T-helper 17 cell (primary cell): ENCODE data around the gene CROCC2. TPM values are rescaled to one million over a fixed set of nuclear protein-coding genes. Genes with fewer than 3 reads are reported as not detected.

Experiments
- ATAC-seq: fragments of 150-1000 bp; cut with Tn5 transposase; 2 replicates; pipeline ENCODE4 v1.10.0; 2021; ENCODE audit warnings: mild to moderate bottlenecking, moderate library complexity
- DNase-seq, 3 donors: peaks; one replicate each; pipeline versions ENCODE4 v3.0.0 to v3.0.0-alpha.2; 2020 to 2021
- H3K9me3 ChIP-seq: one replicate; pipeline ENCODE4 v1.7.0; 2013; ENCODE audit warnings: low read length, mild to moderate bottlenecking; ENCODE audit not compliant: control insufficient read depth, poor library complexity, severe bottlenecking
- H3K27ac Mint-ChIP-seq: one replicate; pipeline ENCODE4 v1.8.0; 2022; ENCODE audit warnings: mild to moderate bottlenecking, moderate library complexity, mixed read lengths
- H3K27me3 Mint-ChIP-seq: one replicate; pipeline ENCODE4 v1.8.0; 2022; ENCODE audit warnings: mixed read lengths
- H3K36me3 Mint-ChIP-seq: one replicate; pipeline ENCODE4 v1.8.0; 2022; ENCODE audit warnings: low read depth, mixed read lengths
- H3K4me1 Mint-ChIP-seq: one replicate; pipeline ENCODE4 v1.8.0; 2022; ENCODE audit warnings: mild to moderate bottlenecking, mixed read lengths
- H3K4me3 Mint-ChIP-seq: one replicate; pipeline ENCODE4 v1.8.0; 2022; ENCODE audit warnings: mild to moderate bottlenecking, moderate library complexity, mixed read lengths
- total RNA-seq, 4 donors: library from RNA in 2 of 4; stranded (reverse) in 2 of 4; gene quantifications; one replicate each; pipeline ENCODE4 v1.2.3 and lab custom pipeline; 2022 to 2026

CROCC2 gene
- total RNA-seq, 2 donors from 2014 or later, result not detected

DNA sequence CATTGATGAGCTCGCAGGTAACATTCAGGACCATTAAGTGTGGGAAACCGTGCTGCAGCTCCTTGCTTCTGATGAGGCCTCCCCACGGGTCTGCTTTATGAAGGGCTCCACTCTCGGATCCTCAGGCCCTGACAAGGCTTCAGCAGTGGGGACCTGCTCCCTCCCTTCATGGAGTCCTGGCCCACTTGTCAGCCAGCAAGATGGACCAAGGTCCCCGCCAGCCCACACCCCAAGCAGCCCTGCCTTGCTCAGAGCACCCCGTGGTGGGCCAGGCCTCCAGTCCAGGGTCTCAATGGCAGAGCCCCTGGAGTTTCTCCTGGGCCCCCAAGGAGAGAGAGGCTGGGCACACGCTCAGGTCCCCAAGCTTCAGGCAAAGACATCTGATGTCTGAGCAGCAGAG lies 41.5 kb downstream of the CROCC2 start:
- Mint-ChIP-seq H3K4me1 (peaks cover 4% of the 10 kb centered on the region), H3K4me3 (no peak overlapping the region), H3K36me3 (peaks cover 2% of the 10 kb centered on the region), H3K27me3 (peaks cover 8% of the 10 kb centered on the region), H3K27ac (no peak overlapping the region)
- no peaks in the 10 kb centered on the region for H3K9me3 ChIP-seq
- peak in 1 of 3 donors; percentile 3 for DNase-seq
- no peak for ATAC-seq

DNA sequence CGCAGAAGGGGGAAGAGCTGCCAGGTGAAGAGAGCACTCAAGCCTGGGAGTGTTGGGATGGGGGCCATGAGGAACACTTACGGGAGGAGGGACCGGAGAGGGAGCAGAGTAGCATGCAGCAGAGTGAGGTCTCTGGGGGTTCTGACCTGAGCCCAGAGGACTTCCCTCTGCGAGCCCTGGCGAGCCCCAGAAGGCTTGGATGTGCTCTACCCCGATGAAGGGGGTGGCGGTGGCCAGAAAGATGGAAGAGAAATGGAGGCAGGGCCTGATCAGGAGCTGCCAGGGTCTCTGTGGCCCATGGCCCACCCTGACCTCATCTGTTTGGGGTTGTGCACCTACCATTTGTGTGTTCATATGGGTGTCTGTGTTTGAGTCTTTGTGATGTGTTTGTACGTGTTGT lies 42.0 kb downstream of the CROCC2 start:
- peak in 1 of 3 donors; percentile 2 for DNase-seq
- ATAC-seq, result no peak
- peaks cover 4% of the 10 kb centered on the region for H3K4me1 Mint-ChIP-seq
- H3K27me3 Mint-ChIP-seq, result peaks cover 8% of the 10 kb centered on the region
- peaks cover 2% of the 10 kb centered on the region for H3K36me3 Mint-ChIP-seq
- no peaks in the 10 kb centered on the region for H3K9me3 ChIP-seq
- H3K4me3 Mint-ChIP-seq, result no peak overlapping the region
- H3K27ac Mint-ChIP-seq, result no peak overlapping the region

DNA sequence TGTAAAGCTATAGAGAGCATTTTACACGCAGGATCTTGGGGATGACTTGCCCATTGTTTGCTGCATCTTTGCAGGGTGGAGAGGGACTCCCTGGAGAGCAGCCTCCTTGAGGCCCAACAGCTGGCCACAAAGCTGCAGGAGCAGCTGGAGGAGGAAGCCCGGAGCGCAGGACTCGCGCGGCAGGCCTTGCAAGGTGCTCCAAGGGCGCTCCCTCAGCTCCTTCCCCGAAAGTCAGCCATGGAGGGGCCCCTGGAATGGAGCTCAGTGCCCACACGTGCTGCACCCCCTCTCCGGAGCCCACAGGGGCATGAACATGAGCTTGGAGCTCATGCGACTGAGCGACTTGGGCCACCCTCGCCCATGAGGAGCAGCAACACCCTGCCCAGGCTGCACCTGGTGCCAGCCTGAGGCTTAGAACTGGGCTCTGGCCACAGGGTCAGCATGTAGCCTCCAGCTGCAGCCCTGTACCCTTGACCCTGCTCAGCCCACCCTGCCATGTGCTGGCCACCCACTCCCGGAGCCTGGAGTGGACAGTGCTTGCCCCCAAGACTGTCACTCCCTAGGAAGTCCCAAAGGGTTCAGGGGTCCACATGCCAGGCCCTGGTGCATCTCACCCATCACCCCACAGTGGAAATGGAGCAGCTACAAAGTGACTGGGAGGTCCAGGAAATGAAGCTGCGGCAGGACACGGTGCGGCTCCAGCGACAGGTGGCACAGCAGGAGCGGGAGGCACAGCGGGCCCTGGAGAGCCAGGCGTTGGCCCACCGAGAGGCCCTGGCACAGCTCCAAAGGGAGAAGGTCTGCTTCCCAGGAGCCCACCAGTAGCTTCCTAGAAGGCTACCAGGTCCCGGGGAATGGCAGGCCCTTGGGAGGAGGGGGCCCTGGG lies 43.0 kb downstream of the CROCC2 start:
- H3K36me3 Mint-ChIP-seq, result peaks cover 2% of the 10 kb centered on the region
- H3K27me3 Mint-ChIP-seq, result peaks cover 9% of the 10 kb centered on the region
- no peak for ATAC-seq
- H3K4me3 Mint-ChIP-seq, result no peak overlapping the region
- H3K9me3 ChIP-seq, result no peaks in the 10 kb centered on the region
- peaks cover 4% of the 10 kb centered on the region for H3K4me1 Mint-ChIP-seq
- H3K27ac Mint-ChIP-seq, result no peak overlapping the region
- no peak for DNase-seq

DNA sequence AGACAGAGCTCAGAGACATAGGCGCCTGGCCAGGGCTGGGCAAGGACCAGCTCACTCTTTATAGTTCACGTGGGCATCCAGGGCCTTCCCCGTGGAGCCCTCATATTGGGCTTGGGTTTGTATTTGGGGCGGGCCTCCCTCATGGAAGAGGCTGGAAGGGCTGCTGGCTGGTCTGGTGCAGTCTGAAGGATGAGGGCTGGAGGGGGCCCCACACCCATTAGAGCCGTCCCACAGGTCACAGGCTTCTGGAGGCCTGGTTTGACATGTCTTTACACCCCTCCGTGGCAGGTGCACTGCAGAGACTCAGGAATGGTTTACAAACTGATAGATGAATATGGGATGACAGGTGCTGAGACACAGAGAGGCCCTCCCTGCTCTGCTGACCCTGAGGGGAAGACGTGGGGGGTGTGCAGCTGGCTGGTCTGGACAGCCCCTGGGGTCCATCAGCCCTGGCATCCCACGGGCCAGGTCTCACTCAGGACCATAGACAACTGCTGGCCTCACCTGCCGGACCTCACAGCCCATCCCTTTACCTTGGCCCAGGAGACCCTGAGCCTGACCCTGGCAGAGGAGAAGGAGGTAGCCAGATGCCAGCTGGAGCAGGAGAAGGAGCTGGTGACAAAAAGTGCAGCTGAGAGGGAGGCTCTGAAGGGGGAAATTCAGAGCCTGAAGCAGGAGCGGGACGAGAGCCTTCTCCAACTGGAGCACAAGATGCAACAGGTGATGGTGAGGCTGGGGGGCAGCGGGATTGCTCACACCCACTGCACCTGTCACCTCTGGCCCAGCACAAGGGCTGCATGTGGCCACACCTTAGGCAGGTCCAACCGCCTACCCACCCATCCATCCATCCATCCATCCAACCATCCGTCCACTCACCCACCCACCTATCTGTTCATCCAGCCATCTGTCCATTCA lies 43.9 kb downstream of the CROCC2 start:
- Mint-ChIP-seq H3K27me3 (peaks cover 15% of the 10 kb centered on the region), H3K27ac (no peak overlapping the region), H3K36me3 (peaks cover 2% of the 10 kb centered on the region), H3K4me1 (peaks cover 4% of the 10 kb centered on the region), H3K4me3 (no peak overlapping the region)
- ATAC-seq, result no peak
- H3K9me3 ChIP-seq, result no peaks in the 10 kb centered on the region
- DNase-seq, result peak in 1 of 3 donors; percentile 4

DNA sequence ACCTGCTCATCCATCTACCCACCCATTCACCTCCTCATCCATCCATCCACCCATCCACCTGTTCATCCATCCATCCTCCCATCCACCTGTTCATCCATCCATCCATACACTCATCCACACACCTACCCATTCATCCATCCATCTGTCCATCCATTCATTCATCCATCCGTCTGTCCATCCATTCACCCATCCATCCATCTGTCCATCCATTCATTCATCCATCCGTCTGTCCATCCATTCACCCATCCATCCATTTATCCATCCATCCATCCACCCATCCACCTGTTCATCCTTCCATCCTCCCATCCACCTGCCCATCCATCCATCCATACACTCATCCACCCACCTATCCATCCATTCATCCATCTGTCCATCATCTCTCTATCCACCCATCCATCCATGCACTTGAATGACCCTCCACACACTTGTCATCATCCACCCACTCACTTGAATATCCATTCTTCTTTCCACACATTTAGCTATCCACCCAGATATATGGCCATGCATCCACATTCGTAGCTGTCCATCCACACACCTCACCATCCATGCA lies 45.0 kb downstream of the CROCC2 start:
- peaks cover 12% of the 10 kb centered on the region for H3K27me3 Mint-ChIP-seq
- no peaks in the 10 kb centered on the region for H3K4me1 Mint-ChIP-seq
- H3K4me3 Mint-ChIP-seq, result no peak overlapping the region
- ATAC-seq, result no peak
- no peak overlapping the region for H3K27ac Mint-ChIP-seq
- H3K9me3 ChIP-seq, result no peaks in the 10 kb centered on the region
- peaks cover 1% of the 10 kb centered on the region for H3K36me3 Mint-ChIP-seq
- DNase-seq, result no peak

DNA sequence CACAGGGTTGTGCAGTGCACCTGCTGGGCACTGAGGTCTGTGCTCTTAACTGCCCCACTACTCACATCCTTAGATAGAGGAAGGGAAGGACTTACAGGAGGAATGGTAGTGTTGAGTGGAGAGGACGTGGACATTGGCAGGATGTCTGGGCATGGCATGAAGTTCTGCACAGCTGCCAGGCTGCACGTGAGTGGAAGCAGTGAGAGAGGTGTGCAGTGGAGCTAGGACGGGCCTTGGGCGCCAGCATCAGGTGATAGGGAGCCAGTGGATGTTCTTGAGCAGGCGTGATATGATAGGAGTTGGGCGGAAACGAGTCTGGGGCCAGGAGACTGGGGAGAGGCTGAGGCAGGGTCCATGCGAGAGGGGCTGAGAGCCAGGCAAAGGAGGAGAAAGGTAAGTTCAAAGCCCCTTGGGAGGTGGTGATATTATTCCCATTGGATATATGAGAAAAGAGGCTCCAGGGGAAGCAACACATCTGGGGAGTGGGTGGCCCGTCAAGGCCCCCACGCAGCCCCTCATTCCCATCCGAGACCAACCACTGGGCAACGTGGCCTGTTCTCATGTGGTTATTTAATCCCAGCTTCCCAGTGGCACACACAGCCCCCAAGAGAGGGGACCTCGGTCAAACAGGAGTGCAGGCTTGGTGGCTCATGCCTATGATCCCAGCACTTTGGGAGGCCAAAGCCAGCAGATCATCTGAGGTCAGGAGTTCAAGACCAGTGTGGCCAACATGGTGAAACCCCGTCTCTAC lies 46.5 kb downstream of the CROCC2 start:
- Mint-ChIP-seq H3K27ac (no peak overlapping the region), H3K36me3 (no peaks in the 10 kb centered on the region), H3K27me3 (peaks cover 20% of the 10 kb centered on the region), H3K4me3 (no peak overlapping the region), H3K4me1 (no peaks in the 10 kb centered on the region)
- no peak for DNase-seq
- no peak for ATAC-seq
- no peaks in the 10 kb centered on the region for H3K9me3 ChIP-seq

DNA sequence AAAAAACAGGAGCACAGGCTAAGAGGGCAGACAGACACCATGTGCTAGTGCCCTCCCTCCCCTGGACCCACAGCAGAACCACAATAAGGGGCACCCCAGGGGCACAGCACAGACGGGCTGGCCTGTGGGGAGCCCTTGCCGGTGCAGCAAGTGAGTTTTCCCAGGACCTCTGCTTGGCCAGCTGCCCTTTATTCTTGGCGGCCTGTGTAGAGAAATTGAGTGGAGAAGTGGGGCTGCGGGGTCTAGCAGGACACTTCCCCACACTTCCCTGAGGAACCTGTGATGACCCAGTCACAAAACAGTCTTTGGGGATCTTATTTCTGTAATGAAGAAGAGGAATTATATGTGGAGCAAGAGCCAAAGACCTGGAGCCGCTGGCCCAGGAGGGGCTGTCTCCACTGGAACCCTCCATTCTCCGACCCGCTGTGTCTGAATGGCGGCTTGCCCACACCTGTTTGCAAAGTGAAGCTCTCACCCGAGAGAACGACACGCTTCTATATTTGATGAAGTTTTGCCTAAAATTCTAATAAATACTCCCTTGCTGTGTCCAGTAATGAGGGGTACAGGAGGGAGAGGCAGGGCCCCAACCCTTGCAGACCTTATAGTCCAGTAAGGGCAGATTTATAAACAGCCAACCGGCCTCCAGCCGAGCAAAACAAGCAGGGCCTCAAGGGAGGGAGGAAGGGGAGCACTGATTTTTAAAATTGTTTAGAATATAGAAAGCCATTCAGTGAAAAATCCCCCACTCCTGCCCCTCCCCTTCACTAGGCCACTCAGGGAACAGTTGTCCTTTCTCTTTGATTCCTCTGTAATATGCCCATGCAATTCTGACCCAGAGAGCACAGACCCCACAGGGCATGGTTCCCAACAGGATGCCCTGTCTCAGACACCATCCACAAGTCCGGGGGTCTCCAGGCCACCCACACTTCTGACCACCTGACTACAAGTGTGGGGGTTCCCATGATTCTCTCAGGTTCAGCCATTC lies 47.6 kb downstream of the CROCC2 start:
- no peak for ATAC-seq
- Mint-ChIP-seq H3K4me3 (no peak overlapping the region), H3K27ac (no peak overlapping the region), H3K36me3 (no peaks in the 10 kb centered on the region), H3K27me3 (peaks cover 20% of the 10 kb centered on the region), H3K4me1 (no peaks in the 10 kb centered on the region)
- DNase-seq, result no peak
- H3K9me3 ChIP-seq, result no peaks in the 10 kb centered on the region

DNA sequence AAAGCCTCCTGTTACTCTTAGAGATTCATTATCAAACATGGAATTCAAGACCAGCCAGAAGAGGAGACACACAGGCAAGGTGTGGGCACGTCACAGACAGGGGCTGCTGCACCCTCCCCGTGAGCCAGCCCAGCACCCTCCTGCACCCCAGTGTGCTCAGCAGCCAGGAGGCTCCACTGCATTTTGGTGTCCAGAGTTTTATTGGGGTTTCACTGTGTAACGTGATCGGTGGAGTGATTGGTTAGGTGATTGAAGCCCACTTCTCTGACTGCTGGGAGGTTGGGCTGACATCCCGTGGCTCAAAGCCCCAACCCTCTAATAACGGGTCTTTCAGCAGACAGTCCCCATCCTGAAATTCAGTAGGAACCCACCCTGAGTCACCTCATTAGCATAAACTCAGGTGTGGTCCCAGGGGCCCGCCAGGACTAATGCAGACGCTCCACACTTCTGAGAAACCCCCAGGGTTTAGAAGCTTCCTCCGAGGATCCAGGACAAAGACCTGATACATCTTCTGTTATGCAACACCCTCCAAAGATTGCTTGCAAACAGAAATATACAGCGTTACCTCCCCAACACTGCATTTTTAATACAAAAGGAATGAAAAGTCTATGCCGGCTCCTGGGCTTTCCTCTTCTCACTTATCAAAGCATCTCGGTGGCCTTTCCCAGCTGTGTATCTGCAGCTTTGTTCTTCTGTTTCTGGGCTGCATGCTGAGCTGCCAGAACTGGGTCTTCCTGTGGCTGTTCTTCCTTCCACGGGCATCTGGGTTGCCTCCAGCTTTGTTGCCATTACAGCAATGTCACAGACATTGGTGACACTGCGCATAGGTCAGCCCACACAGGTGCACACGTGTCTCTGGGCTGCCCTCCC lies 48.5 kb downstream of the CROCC2 start:
- H3K27ac Mint-ChIP-seq, result peak overlapping the region; percentile 22
- no peak overlapping the region for H3K4me3 Mint-ChIP-seq
- peaks cover 20% of the 10 kb centered on the region for H3K27me3 Mint-ChIP-seq
- no peaks in the 10 kb centered on the region for H3K9me3 ChIP-seq
- DNase-seq, result no peak
- no peak for ATAC-seq
- no peaks in the 10 kb centered on the region for H3K4me1 Mint-ChIP-seq
- H3K36me3 Mint-ChIP-seq, result no peaks in the 10 kb centered on the region

DNA sequence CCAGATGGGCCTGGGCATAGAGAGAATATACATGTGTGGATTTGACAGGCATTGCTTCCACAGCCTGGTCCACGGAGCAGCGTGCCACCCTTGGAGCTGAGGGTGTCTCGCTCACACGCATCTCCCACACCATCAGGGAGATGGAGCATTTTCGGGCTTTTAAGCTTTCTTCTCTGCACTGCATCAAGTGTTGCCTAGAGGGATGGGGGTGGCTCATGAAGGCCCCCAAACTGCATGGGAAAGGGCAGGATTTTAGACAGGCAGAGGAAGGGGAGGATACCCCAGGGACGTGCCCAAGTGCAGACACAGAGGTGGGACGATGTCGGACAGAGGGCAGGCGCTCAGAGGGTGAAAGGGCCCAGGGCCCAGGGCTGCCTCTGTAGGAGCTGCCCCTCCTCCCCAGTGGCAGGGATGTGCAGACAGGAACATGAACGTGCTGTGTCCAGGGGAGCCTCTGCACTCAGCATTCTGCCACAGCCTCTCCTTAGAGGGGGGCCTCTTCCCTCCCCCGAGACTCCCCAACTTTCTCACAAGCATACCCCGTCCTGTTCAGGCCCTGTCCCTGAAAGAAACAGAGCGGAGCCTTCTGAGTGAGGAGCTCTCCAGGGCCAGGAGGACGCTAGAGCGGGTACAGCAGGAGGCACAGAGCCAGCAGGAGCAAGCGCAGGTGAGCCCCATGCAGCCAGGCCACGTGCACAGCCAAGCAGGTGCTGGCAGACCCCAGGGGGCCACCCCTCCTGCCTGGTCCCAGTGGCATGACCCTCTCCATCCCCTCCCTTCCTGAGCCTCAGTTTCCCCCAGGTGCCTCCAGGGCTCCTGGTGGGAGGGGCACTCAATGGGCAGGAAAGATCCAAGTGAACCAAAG lies 49.4 kb downstream of the CROCC2 start:
- no peak for DNase-seq
- H3K36me3 Mint-ChIP-seq, result no peaks in the 10 kb centered on the region

DNA sequence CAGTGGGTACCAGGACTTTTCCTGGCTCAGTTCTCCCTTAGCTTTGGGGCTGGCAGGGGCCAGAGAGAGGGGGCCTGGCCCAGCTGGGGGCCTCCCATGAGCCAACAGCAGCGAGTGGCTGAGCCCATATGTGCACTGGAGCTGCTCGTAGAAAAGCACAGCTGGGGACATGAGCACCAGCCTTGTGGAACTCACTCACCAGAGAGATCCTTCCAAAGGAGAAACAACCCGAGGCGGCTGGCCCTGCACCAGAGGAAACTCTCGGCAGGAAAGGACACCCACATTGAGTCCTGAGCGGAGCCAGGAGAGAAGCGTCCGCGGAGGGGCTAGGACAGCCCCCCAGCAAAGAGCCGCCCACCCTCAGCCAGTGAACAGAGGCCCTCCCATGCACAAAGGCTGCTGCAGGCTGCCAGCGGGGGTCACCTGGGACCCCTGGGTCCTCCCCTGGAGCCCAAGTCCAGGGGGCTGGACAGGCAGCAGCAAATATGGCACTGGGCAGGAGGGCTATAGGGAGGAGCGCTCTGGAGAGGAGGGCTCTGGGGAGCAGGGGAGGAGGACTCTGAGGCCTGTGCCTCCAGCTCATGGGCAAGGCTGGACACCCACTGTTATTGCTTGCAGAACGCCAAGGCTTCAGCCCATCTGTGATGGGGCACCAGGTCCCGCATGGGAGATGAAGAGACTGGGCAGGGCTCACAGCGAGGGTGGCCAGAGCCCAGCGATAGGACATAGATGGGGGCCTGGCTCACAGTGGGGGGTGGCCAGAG lies 50.2 kb downstream of the CROCC2 start:
- Mint-ChIP-seq H3K27ac (no peak overlapping the region), H3K36me3 (no peaks in the 10 kb centered on the region), H3K4me1 (peaks cover 2% of the 10 kb centered on the region), H3K27me3 (peaks cover 20% of the 10 kb centered on the region), H3K4me3 (no peak overlapping the region)
- ATAC-seq, result no peak
- DNase-seq, result no peak
- H3K9me3 ChIP-seq, result no peaks in the 10 kb centered on the region

More for the DNA sequence above, 49.4 kb downstream of the CROCC2 start:
- no peak for ATAC-seq
- H3K9me3 ChIP-seq, result no peaks in the 10 kb centered on the region
- Mint-ChIP-seq H3K4me3 (no peak overlapping the region), H3K4me1 (peaks cover 2% of the 10 kb centered on the region), H3K27me3 (peaks cover 20% of the 10 kb centered on the region), H3K27ac (peak overlapping the region; percentile 22)
